Inflammatory macrophage treated with lipopolysaccharide for 1 hour (primary cell): ENCODE results near the gene VSTM2L.

ENCODE experiments used
- DNase-seq, 2 donors: peaks; one replicate each; pipeline ENCODE4 v3.0.0-alpha.2; 2020 to 2022

VSTM2L gene

GRCh38 chr20:37920679-37921322 is 17.9 kb downstream of the VSTM2L start:
- DNase-seq, result no peak

DNA sequence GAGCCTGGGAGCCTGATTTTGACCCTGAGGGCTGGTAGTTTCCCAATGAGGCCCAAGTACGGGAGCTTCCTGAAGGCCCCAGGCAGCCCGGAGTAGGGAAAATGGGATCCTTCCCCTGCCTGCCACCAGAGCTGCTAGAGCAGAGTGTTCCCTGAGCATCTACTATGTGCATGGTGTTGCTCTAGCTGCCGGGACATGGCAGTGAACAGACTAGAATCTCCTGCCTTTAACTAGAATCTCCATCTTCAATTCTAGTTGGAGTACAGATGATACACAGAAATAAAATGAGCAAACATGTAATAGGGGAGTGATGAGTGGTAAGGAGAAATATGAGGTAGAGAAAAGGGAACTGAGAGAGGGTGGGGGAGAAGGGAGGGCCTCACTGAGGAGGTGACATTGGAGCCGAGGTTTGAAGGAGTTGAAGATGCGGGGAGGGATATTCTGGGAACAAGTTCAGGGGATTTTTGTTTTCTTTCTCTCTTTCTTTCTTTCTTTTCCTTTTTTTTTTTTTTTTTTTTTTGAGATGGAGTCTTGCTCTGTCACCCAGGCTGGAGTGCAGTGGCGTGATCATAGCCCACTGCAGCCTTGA is 18.5 kb downstream of the VSTM2L start:
- no peak for DNase-seq

- DNase-seq, result no peak
These were observed 19.1 kb downstream of the VSTM2L start for GRCh38 chr20:37922016-37922415.

DNA sequence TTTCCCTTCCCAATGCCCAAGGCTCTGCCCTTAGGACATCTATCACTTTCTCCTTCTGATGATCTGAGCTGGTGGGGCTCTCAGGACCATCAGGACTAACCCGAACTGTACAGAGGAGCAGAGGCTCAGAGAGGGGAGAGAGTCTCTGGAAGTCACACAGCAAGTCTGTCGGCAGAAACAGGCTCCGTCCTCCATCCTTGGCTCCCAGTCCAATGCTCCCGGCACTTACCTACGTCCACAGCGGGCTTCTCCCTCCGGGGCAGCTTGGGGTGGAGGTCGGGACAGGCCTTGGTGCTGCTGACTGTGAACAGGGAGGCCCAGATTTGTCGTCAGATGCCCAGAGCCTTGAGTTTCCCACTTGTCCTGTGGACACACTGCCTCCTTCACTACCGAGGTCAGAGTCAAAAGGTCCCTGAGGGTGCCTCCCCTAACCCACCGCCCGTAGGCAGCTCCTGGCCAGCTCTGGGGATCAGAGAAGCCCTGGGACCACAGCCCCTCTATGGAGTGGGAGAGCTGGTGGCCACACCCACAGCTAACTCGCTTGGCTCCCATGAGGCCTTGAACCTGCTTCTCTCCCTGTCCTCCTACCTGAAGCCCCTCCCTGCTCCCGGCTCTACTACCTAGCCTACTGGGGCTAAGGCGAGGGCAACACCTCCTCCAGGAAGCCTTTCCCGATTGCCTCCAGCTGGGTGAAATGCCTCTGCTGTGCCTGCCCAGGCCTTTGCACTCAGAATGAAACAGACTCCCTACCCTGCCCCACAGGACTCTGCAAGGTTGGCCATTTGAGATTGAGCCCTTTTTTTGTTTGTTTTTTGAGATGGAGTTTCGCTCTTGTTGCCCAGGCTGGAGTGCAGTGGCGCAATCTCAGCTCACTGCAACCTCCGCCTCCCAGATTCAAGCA is 22.6 kb downstream of the VSTM2L start:
- no peak for DNase-seq

DNA sequence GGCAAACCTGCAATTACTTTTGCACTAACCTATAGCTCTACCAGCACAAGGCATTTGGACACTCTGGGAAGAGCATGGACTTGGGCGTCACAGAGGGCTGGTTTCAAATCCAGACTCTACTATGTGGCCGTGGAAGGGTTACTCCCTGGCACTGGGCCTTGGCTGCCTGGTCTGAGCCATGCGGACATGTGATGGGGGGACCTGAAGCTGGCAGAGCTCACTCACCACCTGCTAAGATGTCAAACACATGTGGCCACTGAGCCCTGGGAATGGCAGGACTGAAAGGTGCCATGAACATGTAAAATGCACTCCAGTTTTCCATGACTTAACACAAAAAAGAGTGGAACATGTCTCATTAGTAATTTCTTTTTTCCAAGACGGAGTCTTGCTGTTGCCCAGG is 23.7 kb downstream of the VSTM2L start:
- no peak for DNase-seq

DNA sequence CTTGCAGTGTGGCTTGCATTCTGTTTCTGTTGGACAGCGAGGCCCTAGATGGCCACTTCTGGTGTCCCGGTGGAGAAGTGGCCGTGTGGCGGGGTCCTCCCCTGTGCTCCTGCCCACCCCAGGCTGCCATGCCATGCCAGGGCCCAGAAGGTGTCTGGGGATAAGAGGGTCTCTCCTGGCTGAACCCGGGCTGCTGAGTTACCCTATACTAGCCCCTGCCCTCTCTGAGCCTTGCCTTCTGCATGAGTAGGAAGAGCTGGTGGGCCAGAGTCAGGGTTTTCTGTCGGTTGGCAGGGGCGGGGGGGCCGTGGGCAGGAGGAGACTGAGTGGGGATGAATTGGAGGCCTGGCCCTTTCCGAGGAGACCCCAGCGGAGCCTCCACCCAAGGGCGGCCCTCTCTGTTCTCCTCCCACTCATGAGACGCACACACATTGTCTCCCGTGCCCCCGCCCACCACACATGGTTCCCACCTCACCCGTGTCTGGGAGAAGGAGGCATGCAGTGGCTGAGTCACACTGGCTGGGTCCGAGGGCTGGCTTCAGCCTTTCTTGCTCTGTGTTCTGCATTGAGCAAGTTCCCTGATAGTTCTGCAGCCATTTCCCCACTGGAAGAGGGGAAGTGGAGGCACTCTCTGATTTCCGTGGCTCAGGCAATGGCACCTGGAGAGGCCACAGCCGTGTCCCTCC is 24.6 kb downstream of the VSTM2L start:
- DNase-seq, result peak; percentile 31 to 63

DNA sequence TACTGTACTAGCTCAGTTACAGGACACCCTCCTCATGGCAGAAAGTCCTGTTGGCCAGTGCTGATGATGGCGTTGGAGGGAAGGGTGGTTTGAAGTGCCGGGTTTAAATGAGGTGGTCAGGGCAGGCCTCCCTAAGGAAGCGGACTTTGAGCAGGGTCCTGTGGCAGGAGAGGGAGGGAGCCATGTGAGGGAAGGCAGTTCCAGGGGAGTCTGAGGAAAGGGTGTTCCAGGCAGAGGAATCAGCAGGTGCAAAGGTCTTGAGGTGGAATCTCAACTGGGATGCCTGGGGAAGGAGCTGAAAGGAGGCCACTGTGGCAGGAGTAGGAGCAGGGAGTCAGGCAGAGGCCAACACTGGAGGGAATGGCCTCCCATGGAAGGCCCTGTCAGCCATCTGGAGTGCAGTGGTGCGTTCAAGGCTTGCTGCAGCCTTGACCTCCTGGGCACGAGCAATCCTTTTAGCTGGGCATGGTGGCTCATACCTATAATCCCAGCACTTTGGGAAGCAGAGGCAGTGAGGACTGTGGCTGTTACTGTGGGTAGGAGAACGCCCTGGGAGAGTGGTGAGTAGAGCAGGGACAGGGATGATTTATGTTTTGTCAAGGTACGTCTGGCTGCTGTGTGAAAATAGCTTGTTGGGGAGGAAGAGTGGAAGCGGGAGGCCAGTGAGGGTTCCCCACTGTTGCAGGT is 26.2 kb downstream of the VSTM2L start:
- DNase-seq, result no peak

DNA sequence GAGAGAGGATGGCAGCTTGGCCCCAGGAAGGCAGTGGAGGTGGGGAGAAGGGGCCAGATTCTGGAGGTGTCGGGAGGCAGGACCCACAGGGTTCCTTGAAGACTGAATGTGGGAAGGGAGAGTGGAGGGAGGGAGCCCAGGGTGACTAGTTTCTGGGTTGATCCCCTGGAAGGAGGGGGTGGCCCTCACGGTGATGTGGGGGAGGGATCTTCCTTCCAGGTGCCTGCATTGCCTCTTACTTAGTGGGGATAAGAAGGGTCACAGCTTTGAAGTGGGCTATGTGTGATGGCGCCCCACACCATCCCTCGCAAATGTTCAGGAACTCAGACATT is 26.7 kb downstream of the VSTM2L start:
- no peak for DNase-seq

DNA sequence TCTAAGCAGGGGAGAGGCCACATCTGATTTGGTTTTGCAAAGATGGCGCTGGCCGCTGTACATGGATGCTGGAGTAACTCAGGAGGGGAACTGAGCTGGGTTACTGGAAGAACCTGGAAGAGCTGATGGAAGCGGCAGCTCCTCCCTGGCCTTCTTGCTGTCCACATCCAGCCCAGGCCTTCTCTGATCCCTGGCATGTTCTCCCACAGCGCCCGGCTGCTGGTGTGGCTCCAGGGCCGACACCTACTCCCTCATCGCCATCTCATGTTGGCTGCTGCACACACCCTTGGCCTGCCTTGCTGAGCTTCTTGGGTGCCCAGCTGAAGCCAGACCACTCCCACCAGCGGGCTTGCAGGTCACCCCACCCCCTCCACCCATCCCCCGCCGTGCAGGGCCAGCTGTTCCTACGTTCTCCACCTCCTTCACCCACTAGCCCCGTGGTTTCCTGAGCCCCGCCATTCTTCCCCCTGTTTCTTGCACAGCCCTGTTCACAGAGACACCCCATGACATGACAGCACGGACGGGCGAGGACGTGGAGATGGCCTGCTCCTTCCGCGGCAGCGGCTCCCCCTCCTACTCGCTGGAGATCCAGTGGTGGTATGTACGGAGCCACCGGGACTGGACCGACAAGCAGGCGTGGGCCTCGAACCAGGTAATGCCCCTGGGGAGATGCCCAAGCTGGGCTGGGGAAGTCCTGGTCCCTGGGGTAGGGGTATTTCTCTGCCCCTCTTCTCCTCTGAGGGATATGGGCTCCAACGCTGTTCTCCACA is 28.4 kb downstream of the VSTM2L start:
- DNase-seq, result no peak

- no peak for DNase-seq
These were observed 29.1 kb downstream of the VSTM2L start for GRCh38 chr20:37932074-37932473.

DNA sequence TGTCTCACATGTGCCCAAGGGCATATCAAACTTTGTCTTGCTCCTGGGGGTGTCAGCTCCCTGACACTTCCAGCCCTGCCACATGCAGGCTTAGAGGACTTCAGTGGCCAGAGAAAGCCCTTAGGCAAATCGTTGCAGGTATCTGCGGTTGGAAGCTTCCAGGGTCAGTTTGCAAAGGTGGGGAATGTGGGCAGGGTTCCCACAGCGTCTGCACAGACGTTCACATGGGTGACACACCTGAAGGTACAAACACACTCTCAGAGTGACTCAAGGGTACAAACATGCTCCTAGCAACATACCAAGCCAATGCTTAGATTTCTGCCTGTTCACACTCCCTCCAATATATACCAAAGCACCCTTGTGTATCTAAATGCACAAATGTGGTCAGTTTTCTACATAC is 30.0 kb downstream of the VSTM2L start:
- DNase-seq, result no peak

DNA sequence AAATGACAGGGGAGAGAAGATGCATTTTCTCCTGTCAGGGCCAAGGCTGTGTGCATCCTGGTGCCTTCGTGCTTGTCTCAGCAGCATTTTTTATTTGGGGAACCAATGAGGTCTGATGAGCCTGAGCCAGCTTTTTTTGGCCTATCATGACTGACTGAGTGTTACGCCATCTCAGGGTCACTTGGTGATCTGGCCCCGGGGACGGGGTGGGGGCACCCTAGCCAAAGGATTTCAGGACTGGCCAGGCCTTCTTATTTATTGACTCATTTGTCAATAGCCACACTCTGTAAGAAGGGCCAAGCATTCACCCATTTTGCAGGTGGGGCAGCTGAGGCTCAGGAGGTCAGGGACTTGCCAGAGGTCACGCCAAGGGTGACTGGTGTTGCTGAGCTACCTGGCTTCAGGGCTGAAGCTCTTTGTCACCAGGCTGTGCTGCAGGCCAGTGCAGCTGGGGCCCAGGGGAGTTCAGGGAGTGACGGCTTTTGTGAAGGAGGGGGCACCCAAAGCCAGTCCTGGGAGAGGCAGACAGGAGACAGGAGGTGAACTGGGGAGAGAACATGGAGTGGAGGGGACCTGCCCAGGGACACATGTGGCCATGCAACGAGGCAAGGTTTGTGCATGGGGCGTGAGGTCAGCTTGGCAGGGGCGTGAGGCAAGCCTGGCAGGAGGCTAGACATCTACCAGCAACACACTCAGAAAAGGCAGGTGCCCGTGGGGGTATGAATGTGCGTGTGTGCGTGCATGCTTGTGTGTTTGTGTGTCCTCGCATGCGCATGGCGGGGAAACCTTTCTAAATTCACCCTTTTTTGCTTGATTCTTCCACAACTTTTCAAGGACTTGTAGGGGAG is 31.1 kb downstream of the VSTM2L start:
- DNase-seq, result no peak

DNA sequence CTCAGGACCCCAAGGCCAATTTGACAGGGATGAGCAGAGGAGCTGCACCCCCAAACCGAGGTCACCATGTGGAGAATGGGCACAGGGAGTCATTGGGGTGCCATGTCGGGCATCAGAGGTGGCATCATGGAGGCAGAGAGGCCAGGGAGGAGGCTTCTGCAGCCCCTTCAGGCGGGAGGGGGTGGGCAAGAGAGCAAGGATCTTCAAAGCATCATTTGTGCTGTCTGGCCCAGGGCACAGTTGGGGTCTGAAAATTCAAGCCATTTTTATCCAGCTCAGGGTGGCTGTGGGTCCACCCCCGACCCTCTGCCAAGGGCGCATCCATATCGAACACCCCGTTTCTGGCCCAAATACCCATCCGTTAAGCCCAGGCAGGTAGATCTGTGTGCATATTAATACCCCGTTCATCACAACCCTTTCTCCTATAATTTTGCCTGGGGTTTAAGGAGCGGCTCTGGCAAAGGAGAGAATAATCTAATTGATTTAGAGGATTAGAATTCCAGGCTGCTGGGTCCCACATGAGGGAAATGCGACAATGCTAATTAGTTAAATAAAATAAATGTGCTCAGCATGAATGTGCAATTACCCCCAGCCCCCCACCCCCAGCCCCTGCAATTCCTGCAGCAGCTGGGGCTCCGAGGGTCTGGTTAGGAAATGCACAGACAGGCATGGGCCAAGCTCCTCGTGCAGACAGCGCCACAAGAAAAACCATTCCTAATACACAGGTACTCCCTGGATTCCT is 31.9 kb downstream of the VSTM2L start:
- DNase-seq, result no peak

DNA sequence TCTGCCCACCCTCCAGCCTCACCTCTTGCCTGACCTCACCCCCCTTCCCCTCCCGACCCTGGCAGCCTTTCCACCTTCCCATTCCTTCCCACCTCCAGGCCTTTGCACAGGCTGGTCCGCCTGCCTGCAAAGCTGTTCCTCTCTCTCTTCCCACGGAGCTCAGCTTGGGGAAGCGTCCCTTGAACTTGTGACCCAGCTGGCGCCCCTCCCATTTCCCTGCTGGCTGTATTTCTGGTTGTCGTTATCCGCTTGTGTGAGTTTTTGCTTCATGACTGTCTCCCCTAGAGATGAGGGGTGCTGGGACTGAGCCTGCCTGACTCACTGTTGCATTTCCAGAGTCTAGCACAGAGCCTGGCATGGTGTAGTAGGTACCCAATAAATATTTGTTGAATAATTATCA is 32.5 kb downstream of the VSTM2L start:
- peak; percentile 52 to 59 for DNase-seq

- no peak for DNase-seq
These were observed 33.1 kb downstream of the VSTM2L start for GRCh38 chr20:37936041-37936440.

DNA sequence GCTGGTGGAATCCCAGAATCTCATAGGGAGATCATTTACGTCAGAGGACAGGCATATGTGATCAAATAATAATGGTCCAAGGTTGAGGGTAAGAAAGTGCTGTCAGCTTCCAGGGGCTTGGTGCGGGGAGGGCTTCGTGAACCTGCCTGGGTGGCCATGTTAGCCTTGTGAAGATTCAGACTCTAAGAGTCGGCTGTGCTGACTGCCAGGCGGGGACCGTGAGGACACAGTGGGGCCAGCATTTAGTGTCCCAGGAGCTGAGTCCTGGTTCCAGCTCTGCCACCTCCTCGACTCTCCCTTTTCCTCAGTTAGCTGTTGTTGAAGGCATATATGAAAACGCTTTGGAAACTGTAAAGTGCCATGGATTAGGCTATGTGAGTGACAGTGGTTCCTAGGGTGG is 33.5 kb downstream of the VSTM2L start:
- DNase-seq, result no peak

DNA sequence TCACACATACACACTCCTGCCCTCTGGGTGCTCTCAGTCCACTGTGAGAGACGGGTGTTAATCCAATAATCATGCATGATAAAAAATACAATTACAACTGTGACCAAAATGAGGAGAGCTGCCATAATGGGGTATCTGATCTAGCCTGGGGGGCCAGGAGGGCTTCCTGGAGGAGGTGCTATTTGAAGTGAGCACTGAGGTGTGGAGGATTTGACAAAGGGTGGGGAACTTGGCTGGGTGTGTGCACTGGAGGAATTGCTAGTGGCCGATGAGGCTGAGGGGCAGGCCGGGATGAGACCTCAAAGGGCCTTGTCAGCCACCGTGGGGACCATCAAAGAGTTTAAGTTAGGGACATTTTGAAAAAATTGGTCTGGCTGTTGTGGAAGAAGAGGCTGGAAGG is 34.8 kb downstream of the VSTM2L start:
- DNase-seq, result no peak

DNA sequence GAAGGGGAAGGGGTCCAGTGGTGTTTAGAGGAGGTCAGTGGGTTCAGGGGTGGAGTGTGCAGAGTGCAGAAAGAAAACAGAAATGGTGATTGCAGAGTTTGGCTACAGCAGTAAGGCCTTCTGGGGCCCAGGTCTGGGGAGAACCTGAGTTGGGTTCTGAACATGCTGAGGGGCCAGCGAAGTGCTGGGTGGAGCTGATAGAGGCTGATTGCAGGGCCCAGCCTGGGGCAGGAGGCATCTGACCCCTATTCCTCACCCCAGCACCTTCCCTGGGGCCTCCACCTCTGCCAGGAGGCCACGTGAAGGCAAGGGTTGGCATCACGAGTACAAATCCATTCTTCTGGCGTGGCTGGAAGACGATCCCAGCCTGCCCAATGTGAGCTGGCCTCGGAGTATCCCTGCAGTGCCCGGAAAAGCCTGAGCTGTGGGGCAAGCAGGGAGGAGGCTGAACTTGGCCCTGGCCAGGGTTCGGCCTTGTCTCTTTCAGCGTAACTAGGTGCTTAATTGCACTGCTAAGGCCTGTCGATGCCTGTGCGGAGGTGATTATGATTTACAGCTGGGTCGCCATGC is 35.3 kb downstream of the VSTM2L start:
- no peak for DNase-seq

- no peak for DNase-seq
These were observed 36.0 kb downstream of the VSTM2L start for GRCh38 chr20:37938954-37939353.
